Activated CD8-positive, alpha-beta memory T cell treated with anti-CD3 and anti-CD28 coated beads, Interleukin-2, amount 50 U/mL, for 48 hours (primary cell): ENCODE results near the gene NPIPB4.
"Not testable (repeated sequence)": the region's sequence is repeated elsewhere in the genome, so short reads cannot be mapped to it uniquely, and the experiment has no call there.

Experiments
- DNase-seq: peaks from one replicate; pipeline ENCODE4 v3.0.0-alpha.2; 2020

NPIPB4 gene

GRCh38 chr16:21857656-21858055, at the start of gene NPIPB4:
Gene NPIPB4 (minus strand): TSS chr16:21857756. CDS start chr16:21857378, 378 bp downstream.
- not testable (repeated sequence) for DNase-seq

- not testable (repeated sequence) for DNase-seq
Observed at GRCh38 chr16:21898998-21899397, 41.4 kb upstream of the NPIPB4 start.

GRCh38 chr16:21881988-21882387, 24.4 kb upstream of the NPIPB4 start:
- not testable (repeated sequence) for DNase-seq

GRCh38 chr16:21837186-21837585, 20.4 kb downstream of the NPIPB4 start:
- DNase-seq = not testable (repeated sequence)

- DNase-seq = not testable (repeated sequence)
Observed at GRCh38 chr16:21836334-21836733, 21.2 kb downstream of the NPIPB4 start.

- DNase-seq = not testable (repeated sequence)
Observed at GRCh38 chr16:21835747-21836146, 21.8 kb downstream of the NPIPB4 start.

- DNase-seq = not testable (repeated sequence)
Observed at GRCh38 chr16:21834211-21834610, 23.3 kb downstream of the NPIPB4 start.

- DNase-seq = not testable (repeated sequence)
Observed at GRCh38 chr16:21829929-21830328, 27.6 kb downstream of the NPIPB4 start.

DNA sequence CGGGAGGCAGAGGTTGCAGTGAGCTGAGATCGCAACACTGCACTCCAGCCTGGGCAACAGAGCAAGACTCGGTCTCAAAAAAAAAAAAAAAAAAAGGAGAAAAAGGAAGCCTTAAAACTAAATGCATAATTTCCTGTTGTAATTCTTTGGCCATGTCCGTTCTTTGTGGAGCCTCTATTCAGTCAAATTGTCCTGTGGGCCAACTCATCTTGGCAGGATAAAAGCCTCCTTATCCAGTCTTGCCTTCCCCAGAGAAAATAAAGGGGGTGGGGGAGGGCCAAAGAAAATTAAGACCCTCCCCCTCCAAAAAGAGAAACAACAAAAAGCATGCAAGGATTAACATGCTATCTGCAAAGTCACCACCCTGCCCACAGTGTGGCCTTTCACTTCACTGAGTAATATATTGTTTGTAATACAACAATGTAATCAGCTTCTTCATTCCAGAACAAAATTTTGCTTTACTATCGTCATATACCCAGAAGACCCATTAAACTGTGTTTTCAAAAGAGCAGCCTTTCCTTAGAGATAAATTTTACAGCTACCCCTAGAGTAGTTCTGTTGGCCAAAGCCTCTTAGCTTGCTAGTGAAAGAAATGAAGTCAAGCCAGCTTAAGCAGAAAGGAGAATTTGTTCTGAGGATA, 31.4 kb downstream of the NPIPB4 start:
- DNase-seq = not testable (repeated sequence)

GRCh38 chr16:21825526-21825925, 32.0 kb downstream of the NPIPB4 start:
- not testable (repeated sequence) for DNase-seq

DNA sequence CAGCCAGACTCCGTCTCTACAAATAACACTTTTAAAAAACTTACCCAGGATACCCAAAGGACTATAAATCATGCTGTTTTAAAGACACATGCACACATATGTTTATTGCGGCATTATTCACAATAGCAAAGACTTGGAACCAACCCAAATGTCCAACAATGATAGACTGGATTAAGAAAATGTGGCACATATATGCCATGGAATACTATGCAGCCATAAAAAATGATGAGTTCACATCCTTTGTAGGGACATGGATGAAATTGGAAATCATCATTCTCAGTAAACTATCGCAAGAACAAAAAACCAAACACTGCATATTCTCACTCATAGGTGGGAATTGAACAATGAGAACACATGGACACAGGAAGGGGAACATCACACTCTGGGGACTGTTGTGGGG, 34.3 kb downstream of the NPIPB4 start:
- DNase-seq = not testable (repeated sequence)

DNA sequence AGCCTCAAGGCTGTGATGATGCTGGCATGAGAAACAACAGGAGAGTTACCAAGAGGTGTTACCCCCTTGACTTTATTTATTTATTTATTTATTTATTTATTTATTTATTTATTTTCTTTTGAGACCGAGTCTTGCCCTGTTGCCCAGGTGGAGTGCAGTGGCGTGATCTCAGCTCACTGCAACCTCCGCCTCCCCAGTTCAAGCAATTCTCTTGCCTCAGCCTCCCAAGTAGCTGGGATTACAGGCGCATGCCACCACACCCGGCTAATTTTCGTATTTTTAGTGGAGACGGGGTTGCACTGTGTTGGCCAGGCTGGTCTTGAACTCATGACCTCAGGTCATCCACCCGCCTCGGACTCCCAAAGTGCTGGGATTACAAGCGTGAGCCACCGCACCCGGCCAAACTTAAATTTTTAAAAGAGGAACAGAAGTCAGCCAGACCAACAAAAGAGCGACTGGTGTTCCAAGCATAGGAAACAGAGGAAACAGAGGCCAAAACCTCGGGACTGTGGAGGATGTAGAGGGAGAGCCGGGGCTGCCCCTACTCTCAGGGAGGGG, 36.6 kb downstream of the NPIPB4 start:
- DNase-seq = not testable (repeated sequence)

GRCh38 chr16:21820028-21820907, 37.3 kb downstream of the NPIPB4 start:
- DNase-seq = peak; percentile 88

DNA sequence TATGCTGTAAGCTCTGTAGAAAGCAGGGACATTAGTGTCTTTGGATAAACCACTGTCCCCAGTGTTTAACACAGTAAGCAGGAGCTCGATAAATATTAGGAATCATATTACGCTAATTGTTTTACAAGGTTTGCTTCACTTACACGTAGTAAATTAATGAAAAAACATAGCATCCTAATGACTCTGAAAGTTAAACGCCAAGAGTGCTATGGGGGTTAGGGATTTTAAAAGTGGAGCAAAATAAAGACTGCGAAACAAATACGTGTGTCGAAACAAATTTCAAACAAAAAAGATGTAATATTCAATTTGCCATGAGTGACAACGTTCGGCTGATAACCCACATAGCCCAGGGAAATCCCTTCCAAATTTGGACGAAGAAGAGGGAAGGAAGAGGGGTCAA, 37.9 kb downstream of the NPIPB4 start:
- DNase-seq = not testable (repeated sequence)

GRCh38 chr16:21817012-21817411, 40.5 kb downstream of the NPIPB4 start:
- not testable (repeated sequence) for DNase-seq

- not testable (repeated sequence) for DNase-seq
Observed at GRCh38 chr16:21815694-21816093, 41.9 kb downstream of the NPIPB4 start.

- not testable (repeated sequence) for DNase-seq
Observed at GRCh38 chr16:21802375-21802663, 55.2 kb downstream of the NPIPB4 start.

- DNase-seq = not testable (repeated sequence)
Observed at GRCh38 chr16:21801538-21802374, 55.8 kb downstream of the NPIPB4 start.

GRCh38 chr16:21798601-21799000, 59.0 kb downstream of the NPIPB4 start:
- DNase-seq = not testable (repeated sequence)

DNA sequence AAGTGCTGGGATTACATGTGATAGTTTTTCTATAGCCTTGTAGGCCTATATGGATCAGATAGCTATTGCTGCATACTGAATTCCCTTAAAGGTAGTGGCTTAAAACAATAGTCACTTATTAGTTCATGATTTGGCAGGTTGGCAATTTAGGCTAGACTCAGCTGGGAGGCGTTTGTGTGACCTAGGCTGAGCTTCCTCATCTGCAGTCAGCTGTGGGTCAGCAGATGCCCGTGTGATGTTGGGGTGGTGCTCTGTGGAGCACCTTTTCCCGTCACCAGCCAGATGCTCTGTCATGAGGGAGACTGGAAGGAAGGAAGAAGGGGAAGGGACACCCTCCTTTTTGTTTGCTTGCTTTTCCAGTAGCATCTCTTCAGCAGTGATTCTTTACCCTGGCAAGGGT, 64.2 kb downstream of the NPIPB4 start:
- DNase-seq = not testable (repeated sequence)

DNA sequence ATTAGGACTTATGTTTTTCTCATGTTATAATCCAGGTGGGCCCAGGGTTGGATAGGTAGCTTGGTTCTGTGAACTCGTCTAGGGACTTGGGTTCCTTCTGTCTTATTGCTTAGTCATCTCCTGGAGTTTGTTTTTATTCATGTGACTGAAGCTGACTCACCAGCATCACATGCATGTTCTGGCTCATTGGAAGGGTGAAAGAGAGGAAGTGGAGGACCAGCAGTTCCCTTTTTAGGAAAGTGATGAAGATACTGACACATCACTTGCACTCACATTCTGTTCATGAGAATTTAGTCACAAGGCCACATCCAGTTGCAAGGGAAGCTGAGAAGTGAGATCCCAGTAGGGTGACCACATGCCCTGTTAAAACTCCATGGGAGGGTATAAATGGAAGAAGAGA, 67.0 kb downstream of the NPIPB4 start:
- not testable (repeated sequence) for DNase-seq
